PC-3 (cell line): Measurements from ENCODE around the gene CRYGB. TPM values are rescaled to one million over a fixed set of nuclear protein-coding genes. Genes with fewer than 3 reads are reported as not detected.
A peak's percentile ranks its signal among the peaks of the same experiment; 100 is the strongest.

ENCODE experiments used
- ATAC-seq: fragments of 200-7000 bp; cut with Tn5 transposase; 2 replicates; pipeline ENCODE4 v1.9.1; 2020; ENCODE audit warnings: mild to moderate bottlenecking, moderate library complexity
- BruUV-seq: library from RNA; stranded (reverse); fragments of 400-500 nt; replicated peaks from 2 replicates; lab custom pipeline; 2021; lab: Mats Ljungman, UMichigan
- CTCF ChIA-PET: fragments of 300-600 bp; sonication (Branson Sonifier 250); formaldehyde crosslinking; loops from one replicate; lab custom pipeline; 2022; ENCODE audit warnings: antibody characterized with exemption; lab: Charles Lee
- POLR2A ChIA-PET: fragments of 300-600 bp; sonication (Branson Sonifier 250); formaldehyde crosslinking; loops from one replicate; lab custom pipeline; 2022; ENCODE audit warnings: antibody characterized with exemption; ENCODE audit not compliant: unreplicated experiment; lab: Charles Lee
- DNase-seq: peaks from one replicate; pipeline ENCODE4 v3.0.0-alpha.2; 2015
- H2AFZ ChIP-seq: fragments of 300-600 bp; sonication (generic); 2 replicates; pipeline ENCODE4 v1.6.0; 2016; ENCODE audit warnings: antibody characterized with exemption, low read length
- H3F3A ChIP-seq: fragments of 300-600 bp; sonication (generic); one replicate; pipeline ENCODE4 v1.6.0; 2017; ENCODE audit warnings: antibody characterized with exemption, low read length, control low read depth, mild to moderate bottlenecking; ENCODE audit not compliant: unreplicated experiment
- H3K27ac ChIP-seq: fragments of 300-600 bp; sonication (generic); 2 replicates; pipeline ENCODE4 v1.5.1; 2016; ENCODE audit warnings: mild to moderate bottlenecking, low read length
- H3K27me3 ChIP-seq: fragments of 300-600 bp; sonication (generic); 2 replicates; pipeline ENCODE4 v1.6.1; 2016; ENCODE audit warnings: low read length, mixed read lengths
- H3K36me3 ChIP-seq: fragments of 300-600 bp; sonication (generic); 2 replicates; pipeline ENCODE4 v1.6.1; 2016; ENCODE audit warnings: low read depth, mixed run types, low read length, mixed read lengths
- H3K4me1 ChIP-seq: fragments of 300-600 bp; sonication (generic); 2 replicates; pipeline ENCODE4 v1.5.1; 2016; ENCODE audit warnings: low read length; ENCODE audit not compliant: insufficient read depth
- H3K4me2 ChIP-seq: fragments of 300-600 bp; sonication (generic); 2 replicates; pipeline ENCODE4 v1.6.0; 2016; ENCODE audit warnings: low read length
- H3K4me3 ChIP-seq: fragments of 300-600 bp; sonication (generic); 2 replicates; pipeline ENCODE4 v1.5.1; 2016; ENCODE audit warnings: mild to moderate bottlenecking, low read length, mixed read lengths
- H3K79me2 ChIP-seq: fragments of 300-600 bp; sonication (generic); 2 replicates; pipeline ENCODE4 v1.6.1; 2017; ENCODE audit warnings: low read length, mixed read lengths
- H3K9ac ChIP-seq: fragments of 300-600 bp; sonication (generic); 2 replicates; pipeline ENCODE4 v1.6.0; 2016; ENCODE audit warnings: mild to moderate bottlenecking, low read length
- H3K9me2 ChIP-seq: fragments of 300-600 bp; sonication (generic); replicated peaks from 2 replicates; pipeline ENCODE4 v1.6.1; 2016; ENCODE audit warnings: mixed run types, low read length, mixed read lengths
- H3K9me3 ChIP-seq: fragments of 300-600 bp; sonication (generic); 2 replicates; pipeline ENCODE4 v1.6.1; 2016; ENCODE audit warnings: low read length, mixed read lengths
- H4K20me1 ChIP-seq: fragments of 300-600 bp; sonication (generic); 2 replicates; pipeline ENCODE4 v1.6.1; 2016; ENCODE audit warnings: low read length, mixed read lengths
- CTCF ChIP-seq: fragments of 300-600 bp; sonication (generic); conservative IDR thresholded peaks from 2 replicates; pipeline ENCODE4 v1.5.1; 2017; ENCODE audit warnings: antibody characterized with exemption, low read depth, mild to moderate bottlenecking, low read length
- EZH2 ChIP-seq: fragments of 300-600 bp; sonication (generic); IDR thresholded peaks from one replicate; pipeline ENCODE4 v1.6.1; 2017; ENCODE audit warnings: antibody characterized with exemption, mild to moderate bottlenecking, low read length; ENCODE audit not compliant: unreplicated experiment
- EZH2phosphoT487 ChIP-seq: fragments of 300-600 bp; sonication (generic); IDR thresholded peaks from 2 replicates; pipeline ENCODE4 v1.6.1; 2018; ENCODE audit warnings: mild to moderate bottlenecking, antibody characterized with exemption, low read length, borderline replicate concordance
- intact Hi-C: fragments of 100-400 bp; cut with micrococcal nuclease; formaldehyde crosslinking; loops from 2 replicates; pipeline ENCODE4 v1.9.0; 2023
- total RNA-seq: library from RNA; depleted of rRNA; stranded (reverse); fragments of >200 nt; gene quantifications from 2 replicates; pipeline ENCODE4 v1.2.3, GENCODE V29; 2014

The CRYGB gene
- total RNA-seq, 1 experiment from 2014 or later = not detected

- ChIA-PET POLR2A (interaction anchor here (0.6 kb wide), 1 partner anchor 64 kb away, joined by 3 read pairs; no protein-coding TSS in a partner anchor), CTCF (interaction anchor here (0.5 to 1.5 kb wide), 8 partner anchors 18 to 451 kb away, joined by 3 to 24 read pairs (median 3); partner anchors contain the start of gene IDH1)
- no TSS peak for BruUV-seq
These were observed 29.3 kb upstream of the CRYGB start for GRCh38 chr2:208175069-208175839.

GRCh38 chr2:208174144-208174543 lies 28.2 kb upstream of the CRYGB start:
- H3K9me3 ChIP-seq = no peaks in the 10 kb centered on the region
- H2AFZ ChIP-seq = 0 out of 2 replicates have a peak overlapping the region, but pooled peaks have one; percentile 66
- no peaks in the 10 kb centered on the region for H3K9me2 ChIP-seq
- H3K9ac ChIP-seq = no peak overlapping the region
- peaks cover 7% of the 10 kb centered on the region; the same call in 1 of the 2 replicates for H3K27me3 ChIP-seq
- no peaks in the 10 kb centered on the region for H3K79me2 ChIP-seq
- no peaks in the 10 kb centered on the region for H3K36me3 ChIP-seq
- intact Hi-C loops = no loop called here
- ATAC-seq (no peak), DNase-seq (peak; percentile 17)
- no peaks in the 10 kb centered on the region for H4K20me1 ChIP-seq
- TF ChIP-seq EZH2 (no peak), EZH2phosphoT487 (no peak), CTCF (no peak)
- BruUV-seq = no TSS peak
- no peak overlapping the region for H3K4me3 ChIP-seq
- ChIA-PET CTCF (interaction anchor here (0.7 to 1.0 kb wide), 2 partner anchors 72 to 257 kb away, joined by 3 to 6 read pairs; no protein-coding TSS in a partner anchor), POLR2A (no interaction called here)
- H3K4me2 ChIP-seq = no peak overlapping the region
- H3K4me1 ChIP-seq = 0 out of 2 replicates have a peak, but pooled peaks cover 3% of the 10 kb centered on the region
- no peaks in the 10 kb centered on the region for H3F3A ChIP-seq
- no peak overlapping the region for H3K27ac ChIP-seq

More at GRCh38 chr2:208175069-208175839, 29.3 kb upstream of the CRYGB start:
- no peak overlapping the region for H3K27ac ChIP-seq
- peak; percentile 100 for ATAC-seq
- peak overlapping the region; percentile 66 for H2AFZ ChIP-seq
- no peaks in the 10 kb centered on the region for H3K9me3 ChIP-seq
- no peaks in the 10 kb centered on the region for H3F3A ChIP-seq
- no peaks in the 10 kb centered on the region for H3K36me3 ChIP-seq
- peak overlapping the region; percentile 44; the same call in 1 of the 2 replicates for H3K4me3 ChIP-seq
- H3K79me2 ChIP-seq = no peaks in the 10 kb centered on the region
- no peaks in the 10 kb centered on the region for H4K20me1 ChIP-seq
- peak overlapping the region; percentile 79 for H3K4me2 ChIP-seq
- H3K9me2 ChIP-seq = no peaks in the 10 kb centered on the region
- peaks cover 4% of the 10 kb centered on the region; the same call in 1 of the 2 replicates for H3K27me3 ChIP-seq
- TF ChIP-seq CTCF = peak; percentile 89
- TF ChIP-seq EZH2phosphoT487 = no peak
- DNase-seq = peak; percentile 92
- 0 out of 2 replicates have a peak, but pooled peaks cover 3% of the 10 kb centered on the region for H3K4me1 ChIP-seq
- intact Hi-C loops = loop anchor here (1.0 kb wide), 2 partner anchors 73 to 80 kb away; partner anchors contain the start of gene IDH1
- no peak overlapping the region for H3K9ac ChIP-seq
